Muscle layer of colon (tissue), 2 donors: ENCODE results near the gene ZFAND6.

Experiments used
- H3K27ac ChIP-seq: one replicate; pipeline ENCODE4 v1.7.0; 2013; ENCODE audit warnings: low read depth, mild to moderate bottlenecking, low read length, moderate library complexity
- H3K27me3 ChIP-seq, 2 donors: one replicate each; pipeline ENCODE4 v1.7.0; 2013; ENCODE audit warnings: low read length in 2 of 2, mild to moderate bottlenecking in 2 of 2; ENCODE audit not compliant: insufficient read depth in 2 of 2, control insufficient read depth in 1 of 2
- H3K36me3 ChIP-seq: one replicate; pipeline ENCODE4 v1.7.0; 2013; ENCODE audit warnings: mild to moderate bottlenecking, low read length; ENCODE audit not compliant: insufficient read depth
- H3K4me1 ChIP-seq: one replicate; pipeline ENCODE4 v1.7.0; 2013; ENCODE audit warnings: mild to moderate bottlenecking, low read length; ENCODE audit not compliant: insufficient read depth
- H3K4me3 ChIP-seq, 2 donors: one replicate each; pipeline ENCODE4 v1.7.0; 2013; ENCODE audit warnings: low read length in 2 of 2, low read depth in 1 of 2, mild to moderate bottlenecking in 1 of 2, moderate library complexity in 1 of 2
- H3K9ac ChIP-seq: one replicate; pipeline ENCODE4 v1.7.0; 2013; ENCODE audit warnings: low read length
- H3K9me3 ChIP-seq: one replicate; pipeline ENCODE4 v1.7.0; 2013; ENCODE audit warnings: mild to moderate bottlenecking, low read length
- donor health status: abdominal sarcoma.
- donor health status: Adenocarcinoma of cecum.

ZFAND6 gene

DNA sequence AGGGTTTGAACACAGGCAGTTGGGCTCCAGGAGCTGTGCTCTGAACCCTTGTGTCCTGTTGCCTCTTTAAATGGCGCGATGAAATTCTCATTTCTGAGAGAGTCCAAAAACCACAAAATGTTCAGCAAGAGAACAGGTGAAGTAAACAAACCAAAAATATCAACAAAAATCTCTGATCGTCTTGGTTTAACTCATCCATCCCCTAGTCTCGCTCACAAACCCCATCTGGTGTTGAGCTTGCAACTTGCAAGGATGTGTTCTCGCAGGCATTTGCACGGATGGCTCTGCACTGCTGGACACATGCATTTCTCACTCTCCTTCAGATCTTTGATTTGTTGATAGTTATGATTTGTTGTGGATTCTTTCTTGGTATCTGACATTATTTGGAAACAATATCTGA, 124.4 kb downstream of the ZFAND6 start:
- Histone ChIP-seq H3K4me3 (no peak overlapping the region), H3K9ac (no peak overlapping the region), H3K9me3 (no peaks in the 10 kb centered on the region), H3K36me3 (peaks cover 26% of the 10 kb centered on the region), H3K4me1 (no peaks in the 10 kb centered on the region), H3K27me3 (no peaks in the 10 kb centered on the region), H3K27ac (no peak overlapping the region)

GRCh38 chr15:80184554-80184953, 125.1 kb downstream of the ZFAND6 start:
- no peaks in the 10 kb centered on the region for H3K4me1 ChIP-seq
- H3K9ac ChIP-seq: no peak overlapping the region
- no peaks in the 10 kb centered on the region for H3K27me3 ChIP-seq
- H3K27ac ChIP-seq: no peak overlapping the region
- H3K36me3 ChIP-seq: peaks cover 22% of the 10 kb centered on the region
- no peaks in the 10 kb centered on the region for H3K9me3 ChIP-seq
- H3K4me3 ChIP-seq: no peak overlapping the region

DNA sequence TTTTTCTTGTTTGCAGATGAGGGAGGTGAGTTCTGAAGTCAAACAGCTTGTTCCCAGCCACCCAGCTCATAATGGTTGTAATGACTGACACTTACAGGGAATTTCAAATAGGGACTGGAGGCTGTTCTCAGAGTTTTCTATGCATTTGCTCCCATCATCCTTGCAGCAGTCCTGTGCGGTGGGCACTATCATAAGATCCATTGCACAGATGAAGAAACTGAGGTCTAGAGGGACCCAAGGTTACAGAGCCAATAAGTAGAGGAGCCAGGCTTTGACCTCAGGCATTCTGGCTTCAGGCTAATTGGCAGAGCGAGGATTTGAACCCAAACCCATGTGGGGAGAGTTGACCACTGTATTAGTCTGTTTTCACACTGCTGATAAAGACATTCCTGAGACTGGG, 125.7 kb downstream of the ZFAND6 start:
- peaks cover 22% of the 10 kb centered on the region for H3K36me3 ChIP-seq

GRCh38 chr15:80186066-80186465, 126.6 kb downstream of the ZFAND6 start:
- Histone ChIP-seq H3K36me3 (peaks cover 22% of the 10 kb centered on the region), H3K27ac (no peak overlapping the region), H3K9ac (no peak overlapping the region), H3K9me3 (no peaks in the 10 kb centered on the region), H3K4me3 (no peak overlapping the region), H3K4me1 (no peaks in the 10 kb centered on the region), H3K27me3 (no peaks in the 10 kb centered on the region)

More for the DNA sequence above, 125.7 kb downstream of the ZFAND6 start:
- Histone ChIP-seq H3K27me3 (no peaks in the 10 kb centered on the region), H3K4me3 (no peak overlapping the region), H3K27ac (no peak overlapping the region), H3K9me3 (no peaks in the 10 kb centered on the region), H3K4me1 (no peaks in the 10 kb centered on the region), H3K9ac (no peak overlapping the region)

DNA sequence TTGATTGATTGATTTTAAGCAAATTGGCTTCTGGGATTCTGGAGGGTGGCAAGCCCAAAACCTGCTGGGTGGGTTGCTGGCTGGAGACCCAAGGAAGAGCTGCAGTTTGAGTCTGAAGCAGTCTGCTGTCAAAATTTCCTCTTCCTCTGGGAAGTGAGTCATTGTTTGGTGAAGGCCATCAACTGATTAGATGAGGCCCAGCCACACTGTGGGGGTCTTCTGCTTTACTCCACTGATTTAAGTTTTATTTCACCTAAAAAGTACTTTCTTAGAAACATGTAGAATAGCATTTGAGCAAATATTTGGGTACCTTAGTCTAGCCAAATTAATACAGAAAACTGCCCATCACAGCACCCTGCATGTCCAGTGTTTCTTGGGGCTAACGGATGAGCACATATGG, 127.1 kb downstream of the ZFAND6 start:
- Histone ChIP-seq H3K4me1 (no peaks in the 10 kb centered on the region), H3K9me3 (no peaks in the 10 kb centered on the region), H3K9ac (no peak overlapping the region), H3K27me3 (no peaks in the 10 kb centered on the region), H3K27ac (no peak overlapping the region), H3K36me3 (peaks cover 22% of the 10 kb centered on the region), H3K4me3 (no peak overlapping the region)
